Karpas-422 (cell line): ENCODE results near the gene SKAP1. TPM values are rescaled to one million over a fixed set of nuclear protein-coding genes. Genes with fewer than 3 reads are reported as not detected.

Source experiments
- DNase-seq: peaks from one replicate; pipeline ENCODE4 v3.0.0-alpha.2; 2015
- H2AFZ ChIP-seq: fragments of 200-600 bp; sonication (generic); 2 replicates; pipeline ENCODE4 v1.6.1; 2014; ENCODE audit warnings: antibody characterized with exemption, low read length, mixed read lengths
- H3K27ac ChIP-seq: fragments of 200-600 bp; sonication (generic); 2 replicates; pipeline ENCODE4 v1.5.1; 2014; ENCODE audit warnings: mild to moderate bottlenecking, low read length, moderate library complexity
- H3K27me3 ChIP-seq: fragments of 200-600 bp; sonication (generic); 2 replicates; pipeline ENCODE4 v1.6.1; 2014; ENCODE audit warnings: low read length, mixed read lengths
- H3K36me3 ChIP-seq: fragments of 200-600 bp; sonication (generic); 2 replicates; pipeline ENCODE4 v1.6.1; 2014; ENCODE audit warnings: low read length, mixed read lengths; ENCODE audit not compliant: insufficient read depth
- H3K4me1 ChIP-seq: fragments of 200-600 bp; sonication (generic); 2 replicates; pipeline ENCODE4 v1.6.1; 2014; ENCODE audit warnings: mild to moderate bottlenecking, low read length, mixed read lengths
- H3K4me2 ChIP-seq: fragments of 200-600 bp; sonication (generic); 2 replicates; pipeline ENCODE4 v1.6.1; 2014; ENCODE audit warnings: low read length, low read depth, mild to moderate bottlenecking; ENCODE audit not compliant: poor library complexity, severe bottlenecking
- H3K4me3 ChIP-seq: fragments of 200-600 bp; sonication (generic); 2 replicates; pipeline ENCODE4 v1.5.1; 2014; ENCODE audit warnings: mild to moderate bottlenecking, antibody characterized with exemption, low read length, mixed read lengths
- H3K79me2 ChIP-seq: fragments of 200-600 bp; sonication (generic); 2 replicates; pipeline ENCODE4 v1.6.1; 2014; ENCODE audit warnings: mild to moderate bottlenecking, low read length, mixed read lengths
- H3K9ac ChIP-seq: fragments of 200-600 bp; sonication (generic); 2 replicates; pipeline ENCODE4 v1.6.0; 2014; ENCODE audit warnings: low read length
- H3K9me2 ChIP-seq: fragments of 200-600 bp; sonication (generic), shearing (Covaris generic); replicated peaks from 2 replicates; pipeline ENCODE4 v1.6.0; 2014; ENCODE audit warnings: mild to moderate bottlenecking, low read length, moderate library complexity; ENCODE audit not compliant: insufficient read depth
- H3K9me3 ChIP-seq: fragments of 300-700, 200-600 bp; sonication (generic); 2 replicates; pipeline ENCODE4 v1.6.1; 2014; ENCODE audit warnings: low read length, mixed read lengths
- H4K20me1 ChIP-seq: fragments of 200-600 bp; sonication (generic); 2 replicates; pipeline ENCODE4 v1.6.1; 2014; ENCODE audit warnings: mild to moderate bottlenecking, antibody characterized with exemption, low read length, low read depth; ENCODE audit not compliant: insufficient read depth
- total RNA-seq: library from RNA; depleted of rRNA; stranded (reverse); fragments of >200 nt; shearing (Covaris generic); gene quantifications from 2 replicates; pipeline ENCODE4 v1.2.3, GENCODE V29; 2014; ENCODE audit warnings: low replicate concordance

SKAP1 gene
- total RNA-seq, 1 experiment from 2014 or later: 1.2 TPM

DNA sequence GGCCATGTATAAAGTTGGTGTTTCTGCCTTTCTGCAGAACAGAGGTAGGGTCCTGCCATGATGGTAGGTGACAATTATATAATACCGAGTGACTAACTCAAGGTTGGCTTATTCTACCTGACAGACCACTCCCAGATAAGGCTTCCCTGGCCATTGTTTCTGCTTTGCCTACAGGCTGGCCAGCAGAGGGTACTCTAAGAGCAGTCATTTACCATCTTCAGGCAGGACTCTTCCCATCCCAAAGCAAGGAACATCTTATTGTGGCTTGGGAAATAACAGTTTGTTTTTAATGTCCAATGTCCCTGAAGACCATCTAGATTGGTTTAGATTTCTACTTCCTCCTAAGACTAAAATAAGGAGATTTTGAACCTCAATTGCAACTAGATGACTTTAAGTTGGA lies 248.4 kb downstream of the SKAP1 start:
- Histone ChIP-seq H3K4me1 (no peaks in the 10 kb centered on the region), H3K4me2 (no peak overlapping the region), H3K36me3 (no peaks in the 10 kb centered on the region), H4K20me1 (no peaks in the 10 kb centered on the region), H3K27ac (no peak overlapping the region), H3K79me2 (no peaks in the 10 kb centered on the region), H3K9me2 (no peaks in the 10 kb centered on the region), H3K27me3 (no peaks in the 10 kb centered on the region), H3K4me3 (no peak overlapping the region), H2AFZ (no peak overlapping the region), H3K9me3 (no peaks in the 10 kb centered on the region), H3K9ac (no peak overlapping the region)
- DNase-seq: no peak

DNA sequence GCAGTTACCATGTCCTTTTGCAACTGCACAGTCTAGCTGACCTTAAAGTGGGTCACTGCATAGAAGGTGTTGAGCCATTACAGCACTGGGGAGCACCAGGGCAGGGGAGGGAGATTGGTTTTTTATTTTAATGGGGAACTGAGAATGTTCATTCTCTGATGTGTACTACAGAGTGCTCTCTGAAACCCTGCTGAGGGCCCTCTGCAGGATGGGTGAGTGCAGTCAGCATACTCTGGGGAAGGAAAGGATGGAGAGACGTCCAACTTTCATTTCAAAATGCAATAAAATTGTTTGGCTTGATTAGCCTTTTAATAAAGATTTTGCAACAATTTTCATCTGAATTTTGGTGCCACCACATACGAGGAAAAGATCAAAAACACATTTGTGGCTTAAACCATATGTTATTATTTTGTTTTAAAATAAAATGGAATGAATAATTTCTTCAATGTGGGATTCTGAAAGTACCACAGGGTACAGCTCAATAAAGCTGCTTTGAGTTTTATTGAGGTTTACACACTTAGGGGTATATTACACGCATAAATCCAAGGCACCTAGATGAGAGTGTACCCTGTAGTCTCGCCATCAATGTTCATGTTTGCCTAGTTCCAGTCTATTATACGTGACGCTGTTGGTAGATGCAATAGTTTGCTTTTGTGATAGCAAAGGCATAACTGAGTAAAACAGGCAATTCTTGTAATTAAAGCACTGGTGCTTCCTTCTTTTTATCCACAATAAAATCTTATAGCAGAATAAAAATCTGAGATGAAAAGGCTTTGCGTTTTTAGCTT lies 249.0 kb downstream of the SKAP1 start:
- no peaks in the 10 kb centered on the region for H3K79me2 ChIP-seq
- H4K20me1 ChIP-seq: no peaks in the 10 kb centered on the region
- H3K36me3 ChIP-seq: no peaks in the 10 kb centered on the region
- no peaks in the 10 kb centered on the region for H3K4me1 ChIP-seq
- H3K9ac ChIP-seq: no peak overlapping the region
- no peaks in the 10 kb centered on the region for H3K27me3 ChIP-seq
- no peak overlapping the region for H3K27ac ChIP-seq
- DNase-seq: no peak
- H3K9me2 ChIP-seq: no peaks in the 10 kb centered on the region
- no peaks in the 10 kb centered on the region for H3K9me3 ChIP-seq
- H3K4me3 ChIP-seq: no peak overlapping the region
- no peak overlapping the region for H2AFZ ChIP-seq
- H3K4me2 ChIP-seq: no peak overlapping the region

DNA sequence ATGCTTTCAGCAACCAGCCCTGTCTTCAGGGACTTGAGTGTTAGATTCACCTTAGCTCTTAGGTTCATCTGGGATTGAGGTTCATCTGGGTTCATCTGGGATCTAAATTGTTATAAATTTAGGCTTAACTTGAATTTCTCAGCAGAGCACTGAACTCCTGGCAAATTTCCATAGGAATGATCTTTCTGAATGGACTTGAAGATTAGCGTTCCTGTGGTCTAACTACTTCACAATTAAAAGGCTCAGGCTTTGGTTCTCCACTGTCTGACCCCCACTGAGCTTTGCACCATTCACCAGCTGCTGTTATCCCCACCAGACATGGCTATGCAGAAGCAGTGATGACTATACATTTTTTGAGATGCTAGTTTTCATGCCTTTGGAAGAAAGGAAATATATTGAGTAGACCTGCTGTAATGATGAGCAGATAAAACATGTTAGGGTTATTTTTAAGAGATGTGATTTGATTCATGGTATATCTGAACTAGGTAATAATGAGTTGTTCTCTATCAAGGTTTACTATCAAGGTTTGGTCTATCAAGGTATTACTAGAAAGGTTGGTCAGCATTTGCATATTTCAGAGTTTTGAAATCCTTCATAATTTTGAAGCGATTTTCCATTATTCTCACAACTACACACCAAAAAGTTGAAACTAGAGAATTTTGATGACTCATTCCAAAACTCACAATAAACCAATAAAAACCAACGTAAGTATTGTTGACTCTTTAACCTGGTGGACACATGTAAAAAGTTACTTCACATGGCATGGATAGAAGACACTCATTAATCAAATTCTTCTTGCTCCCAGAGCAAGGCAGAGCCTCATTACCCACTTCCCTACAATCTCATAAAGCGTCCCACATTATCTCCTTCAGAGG lies 250.7 kb downstream of the SKAP1 start:
- Histone ChIP-seq H3K27ac (no peak overlapping the region), H3K9me2 (no peaks in the 10 kb centered on the region), H3K9ac (no peak overlapping the region), H3K4me2 (no peak overlapping the region), H2AFZ (no peak overlapping the region), H3K79me2 (no peaks in the 10 kb centered on the region), H3K9me3 (no peaks in the 10 kb centered on the region), H4K20me1 (no peaks in the 10 kb centered on the region), H3K36me3 (no peaks in the 10 kb centered on the region), H3K4me3 (no peak overlapping the region), H3K27me3 (no peaks in the 10 kb centered on the region), H3K4me1 (no peaks in the 10 kb centered on the region)
- DNase-seq: no peak

DNA sequence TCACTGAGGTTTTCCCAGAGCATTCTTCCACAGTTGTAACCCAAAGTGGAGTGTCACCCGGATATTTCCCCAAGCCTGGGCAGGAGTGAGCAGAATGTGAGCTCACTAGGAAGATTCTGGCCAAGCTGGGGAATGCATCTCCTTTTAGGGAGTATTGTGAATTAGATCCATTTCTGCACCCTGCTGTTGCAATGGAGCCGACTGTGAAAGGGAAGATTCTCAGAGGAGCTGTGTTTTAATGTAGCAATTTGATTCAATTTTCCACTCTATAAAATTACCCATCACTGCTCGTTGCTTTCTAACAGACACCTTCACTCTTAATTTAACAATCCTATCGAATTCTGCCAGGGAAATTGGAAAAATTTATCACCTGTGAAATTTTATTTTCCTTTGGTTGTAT lies 251.7 kb downstream of the SKAP1 start:
- Histone ChIP-seq H2AFZ (no peak overlapping the region), H3K36me3 (no peaks in the 10 kb centered on the region), H3K9me2 (no peaks in the 10 kb centered on the region)

DNA sequence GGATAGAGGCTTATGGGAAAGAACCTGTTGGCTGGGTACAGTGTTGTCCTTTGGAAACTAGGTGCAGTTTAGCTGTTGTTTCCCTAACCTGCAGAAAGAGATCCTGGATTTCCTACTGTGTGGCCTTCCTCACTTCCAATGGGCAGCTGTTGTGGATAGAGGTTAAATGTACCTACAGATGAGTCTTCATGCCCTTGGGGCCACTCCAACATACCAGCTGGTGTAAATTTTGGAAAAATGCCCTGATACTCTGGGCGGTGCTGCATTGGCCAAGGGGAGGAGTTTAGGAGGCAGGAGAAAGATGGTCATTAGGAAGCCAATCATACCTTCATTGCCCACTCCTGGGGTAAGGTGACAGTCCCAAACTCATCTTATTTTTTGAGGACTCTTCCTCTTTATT lies 252.2 kb downstream of the SKAP1 start:
- Histone ChIP-seq H2AFZ (no peak overlapping the region), H3K9me2 (no peaks in the 10 kb centered on the region), H3K4me2 (no peak overlapping the region), H3K9ac (no peak overlapping the region), H3K4me1 (no peaks in the 10 kb centered on the region), H4K20me1 (no peaks in the 10 kb centered on the region), H3K79me2 (no peaks in the 10 kb centered on the region), H3K9me3 (no peaks in the 10 kb centered on the region), H3K36me3 (no peaks in the 10 kb centered on the region), H3K27ac (no peak overlapping the region), H3K27me3 (no peaks in the 10 kb centered on the region), H3K4me3 (no peak overlapping the region)
- no peak for DNase-seq

More for the DNA sequence above, 251.7 kb downstream of the SKAP1 start:
- no peaks in the 10 kb centered on the region for H3K4me1 ChIP-seq
- DNase-seq: no peak
- H3K4me3 ChIP-seq: no peak overlapping the region
- no peak overlapping the region for H3K9ac ChIP-seq
- H4K20me1 ChIP-seq: no peaks in the 10 kb centered on the region
- no peak overlapping the region for H3K4me2 ChIP-seq
- no peaks in the 10 kb centered on the region for H3K9me3 ChIP-seq
- no peak overlapping the region for H3K27ac ChIP-seq
- H3K79me2 ChIP-seq: no peaks in the 10 kb centered on the region
- H3K27me3 ChIP-seq: no peaks in the 10 kb centered on the region

DNA sequence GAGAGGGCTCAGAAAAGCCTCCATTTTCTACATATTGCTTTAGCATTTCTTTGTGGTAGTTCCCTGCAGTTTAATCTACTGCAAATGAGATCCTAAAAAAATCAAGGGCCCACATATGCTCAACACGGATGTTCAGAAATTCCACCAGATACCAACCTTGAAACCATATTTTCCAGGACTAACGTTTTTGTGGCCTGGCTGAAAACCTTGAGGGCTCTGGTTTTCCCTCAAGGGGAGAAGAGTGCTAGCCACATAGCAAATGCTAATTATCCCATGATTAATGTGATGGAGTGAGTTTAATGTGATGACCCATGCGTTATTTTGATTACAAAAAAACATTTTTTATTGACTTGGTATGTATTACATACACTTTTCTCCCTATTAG lies 253.6 kb downstream of the SKAP1 start:
- Histone ChIP-seq H3K79me2 (no peaks in the 10 kb centered on the region), H2AFZ (no peak overlapping the region), H3K4me3 (no peak overlapping the region), H4K20me1 (no peaks in the 10 kb centered on the region), H3K9ac (no peak overlapping the region), H3K9me3 (no peaks in the 10 kb centered on the region), H3K27me3 (no peaks in the 10 kb centered on the region), H3K4me2 (no peak overlapping the region), H3K9me2 (no peaks in the 10 kb centered on the region), H3K36me3 (no peaks in the 10 kb centered on the region), H3K4me1 (no peaks in the 10 kb centered on the region), H3K27ac (no peak overlapping the region)
- DNase-seq: no peak

DNA sequence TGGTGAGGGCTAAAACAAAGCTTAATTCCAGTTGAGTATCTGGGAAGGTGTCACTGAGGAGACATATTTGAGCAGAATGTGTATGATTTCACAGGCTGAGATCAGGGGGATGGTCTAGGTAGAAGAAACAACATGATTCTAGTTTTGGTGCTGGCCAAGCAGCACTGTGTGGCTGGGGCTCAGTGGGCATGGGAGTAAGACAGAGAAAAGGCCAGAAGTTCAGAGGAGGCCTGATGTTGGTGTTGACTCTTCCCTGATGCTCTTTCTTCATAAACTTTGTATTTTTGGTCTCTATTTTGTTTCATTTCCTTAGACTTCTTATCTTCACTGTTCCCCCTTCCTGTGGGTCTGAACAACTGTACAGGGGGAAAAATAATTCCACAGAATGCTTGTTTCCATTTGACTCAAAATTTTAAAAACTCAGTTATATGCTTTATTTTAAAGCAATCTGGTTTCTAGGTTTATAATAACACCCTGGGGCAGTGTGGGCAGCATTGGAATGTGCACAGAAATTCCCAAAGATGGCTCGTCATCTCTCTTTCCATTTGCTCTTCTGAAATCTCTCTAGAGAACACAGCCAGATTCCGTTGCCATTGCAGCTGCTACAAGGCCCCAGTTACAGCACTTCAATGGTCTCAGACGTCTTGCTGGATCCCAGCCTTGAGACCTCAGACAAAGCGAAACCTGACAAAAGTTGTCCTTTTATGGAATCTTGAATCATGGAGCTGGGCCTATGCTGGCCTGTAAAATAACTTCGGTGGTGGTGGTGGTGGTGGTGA lies 254.1 kb downstream of the SKAP1 start:
- Histone ChIP-seq H4K20me1 (no peaks in the 10 kb centered on the region), H3K36me3 (no peaks in the 10 kb centered on the region), H3K79me2 (no peaks in the 10 kb centered on the region), H3K27me3 (no peaks in the 10 kb centered on the region), H3K4me1 (no peaks in the 10 kb centered on the region), H3K4me2 (no peak overlapping the region), H3K27ac (no peak overlapping the region), H3K9me2 (no peaks in the 10 kb centered on the region), H2AFZ (no peak overlapping the region), H3K9me3 (no peaks in the 10 kb centered on the region), H3K9ac (no peak overlapping the region), H3K4me3 (no peak overlapping the region)
- DNase-seq: no peak
